GM21619 (cell line): ENCODE measurements around the gene RTL1.

Experiments used
- ATAC-seq: cut with Tn5 transposase; IDR thresholded peaks from one replicate; pipeline ENCODE4 v1.9.1; 2021; ENCODE audit not compliant: unreplicated experiment

Gene RTL1

GRCh38 chr14:100903672-100904185 lies at the start of gene RTL1:
Gene RTL1 (minus strand): TSS chr14:100903722. CDS start chr14:100884788, 18,934 bp downstream.
- no peak for ATAC-seq

GRCh38 chr14:100950024-100950423 lies 46.5 kb upstream of the RTL1 start:
- no peak for ATAC-seq

DNA sequence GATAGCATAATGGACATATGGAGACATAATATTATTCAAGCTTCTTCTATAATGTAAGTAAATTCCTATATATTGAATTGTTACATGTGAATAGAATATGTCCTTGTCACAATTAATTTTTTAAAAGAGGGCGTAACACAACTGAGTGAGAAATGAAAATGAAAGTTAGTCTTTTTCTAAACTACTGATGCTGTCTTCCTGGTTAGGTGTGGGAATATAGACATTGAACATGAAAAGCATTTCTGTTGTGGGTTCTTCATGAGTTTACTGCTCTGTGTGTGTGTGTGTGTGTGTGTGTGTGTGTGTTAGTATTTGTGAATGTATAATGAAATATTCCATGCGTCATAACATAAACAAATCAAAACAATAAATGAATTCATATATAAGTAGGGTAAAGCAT lies 40.5 kb upstream of the RTL1 start:
- ATAC-seq: no peak

DNA sequence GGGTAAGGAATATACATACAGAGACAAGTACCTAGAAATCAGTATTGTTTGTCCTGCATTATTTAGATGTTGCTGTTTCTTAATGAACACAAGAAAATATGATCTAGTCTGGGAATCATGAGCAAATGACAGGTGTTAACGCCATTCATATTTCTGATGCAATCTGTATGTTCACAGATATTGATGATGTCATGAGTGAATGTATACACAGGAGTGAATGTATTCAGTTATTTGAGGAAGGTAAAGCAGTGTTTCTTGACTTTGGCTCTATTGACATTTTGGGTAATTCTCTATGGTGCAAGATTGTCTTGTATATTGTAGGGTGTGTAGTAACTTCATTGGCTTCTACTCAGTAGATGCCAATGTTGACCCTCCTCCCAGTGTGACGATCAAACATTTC lies 26.7 kb upstream of the RTL1 start:
- ATAC-seq: no peak

GRCh38 chr14:100915560-100915959 lies 12.0 kb upstream of the RTL1 start:
- no peak for ATAC-seq

DNA sequence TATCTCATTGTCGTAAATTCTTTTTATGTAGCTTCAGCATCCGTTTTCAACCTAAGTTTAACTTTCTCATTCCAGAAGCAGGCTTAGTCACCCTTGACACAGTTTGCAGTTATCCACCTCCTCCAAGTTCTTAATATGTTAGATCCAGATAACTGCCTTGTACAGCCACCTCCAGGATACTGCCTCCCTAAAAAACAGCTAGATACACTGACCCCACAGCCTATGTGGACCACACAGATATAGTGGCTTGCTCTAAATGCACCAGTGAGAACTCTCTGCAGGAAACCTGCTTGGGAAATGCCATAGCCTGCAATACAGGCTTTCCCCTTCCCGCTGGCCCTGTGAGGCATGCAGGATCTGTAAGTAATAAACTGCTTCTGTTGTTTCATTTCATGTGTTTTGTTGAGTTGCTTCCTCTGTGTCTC lies 11.1 kb upstream of the RTL1 start:
- no peak for ATAC-seq

GRCh38 chr14:100911665-100912316 lies 8.3 kb upstream of the RTL1 start:
- ATAC-seq: no peak

- ATAC-seq: no peak
Observed at GRCh38 chr14:100910888-100911664, 7.6 kb upstream of the RTL1 start.

DNA sequence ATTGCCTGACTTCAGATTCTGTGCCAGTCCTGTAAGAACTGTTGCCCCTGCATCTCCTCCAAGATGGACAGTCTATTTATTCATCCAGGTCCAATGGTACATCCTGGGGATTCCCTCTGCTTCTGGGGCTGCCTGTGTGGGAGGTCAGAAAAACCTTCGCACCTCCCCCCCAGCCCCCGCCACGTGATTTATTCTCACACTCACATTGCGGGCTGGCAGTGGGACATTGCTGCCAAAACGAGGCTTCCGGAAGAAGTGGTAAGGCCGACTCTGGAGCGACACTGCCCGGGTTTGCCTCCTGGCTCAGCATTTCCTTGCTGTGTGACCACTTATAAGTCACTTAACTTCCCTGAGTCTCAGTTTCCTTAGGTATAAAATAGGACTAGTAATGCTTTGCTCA lies 5.9 kb upstream of the RTL1 start:
- no peak for ATAC-seq

GRCh38 chr14:100907240-100907639 lies 3.7 kb upstream of the RTL1 start:
- no peak for ATAC-seq

GRCh38 chr14:100906420-100906819 lies 2.9 kb upstream of the RTL1 start:
- no peak for ATAC-seq

DNA sequence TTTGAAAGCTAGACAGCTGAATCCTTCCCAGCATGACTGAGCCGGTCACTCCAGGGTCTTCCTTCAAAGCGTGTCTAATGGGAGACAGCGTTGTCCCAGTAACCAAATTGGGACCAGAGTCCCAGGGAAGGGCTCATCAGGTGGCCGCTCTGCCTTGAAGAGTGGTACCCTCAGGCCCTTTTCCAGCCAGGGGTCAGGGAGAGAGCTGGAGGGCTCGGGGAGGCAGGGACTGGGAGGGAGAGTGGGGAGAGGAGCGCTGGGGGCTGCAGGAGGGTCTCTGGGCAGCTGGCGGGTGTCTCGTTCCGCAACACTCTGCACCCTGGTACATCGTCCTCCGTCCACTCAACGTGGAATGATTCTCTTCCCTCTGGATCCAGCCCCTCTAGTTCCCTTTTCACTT lies 1.6 kb upstream of the RTL1 start:
- no peak for ATAC-seq

DNA sequence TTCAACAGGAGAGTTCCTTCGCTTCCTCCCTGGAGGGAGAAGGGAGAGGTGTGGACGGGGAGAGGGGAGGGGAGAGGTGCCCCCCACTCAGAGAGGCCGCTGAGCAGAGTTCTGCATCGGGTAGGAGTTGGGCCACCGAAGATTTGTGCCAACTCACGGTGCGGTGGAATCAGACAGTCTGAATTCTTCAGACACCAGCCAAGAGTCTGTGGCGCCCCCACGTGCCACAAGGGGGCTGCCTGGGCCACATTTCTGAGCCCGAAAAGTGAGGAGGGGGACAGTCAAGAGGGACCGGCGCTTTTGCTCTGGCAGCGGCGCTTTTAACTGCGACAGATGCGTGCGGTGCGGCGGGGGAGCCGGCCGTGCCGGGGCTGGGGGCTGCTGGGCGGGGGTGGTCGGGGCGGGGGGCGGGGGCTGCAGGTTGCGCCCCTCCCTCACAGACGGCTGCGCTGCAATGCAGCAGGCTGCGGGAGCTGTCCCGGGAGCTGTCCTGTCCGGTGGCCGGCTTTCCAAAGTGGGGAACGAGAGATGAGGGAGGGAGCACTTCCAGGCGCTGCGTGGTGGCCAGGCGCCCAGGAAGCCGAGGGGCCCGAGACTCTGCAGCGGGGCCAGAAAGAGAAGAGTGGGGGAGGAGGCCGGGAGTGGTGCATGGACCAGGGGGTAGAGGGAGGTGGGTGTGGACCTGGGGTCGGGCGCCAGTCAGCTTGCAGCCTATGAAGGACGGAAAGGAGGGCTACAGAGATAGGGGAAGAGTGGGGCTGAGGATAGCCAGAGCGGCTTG lies 975 bp upstream of the RTL1 start:
- no peak for ATAC-seq

DNA sequence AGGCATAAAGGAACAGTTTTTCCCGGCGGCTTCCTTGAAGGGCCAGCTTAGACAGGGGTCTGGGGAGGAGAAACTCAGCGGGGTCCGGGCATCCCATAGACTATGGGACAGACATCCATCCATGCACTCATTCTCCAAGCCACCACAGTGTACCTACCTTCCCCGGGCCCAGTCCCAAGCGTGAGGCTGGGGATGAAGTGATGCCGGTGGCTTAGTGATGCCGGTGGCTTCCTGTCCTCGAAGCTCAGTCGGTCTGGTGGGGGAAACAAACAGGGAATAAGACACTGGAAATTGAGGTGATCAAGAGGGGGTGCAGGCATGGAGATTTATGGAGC lies 421 bp downstream of the RTL1 start:
- no peak for ATAC-seq

- no peak for ATAC-seq
Observed at GRCh38 chr14:100902295-100903133, 1.0 kb downstream of the RTL1 start.

GRCh38 chr14:100901391-100902183 lies 1.9 kb downstream of the RTL1 start:
- ATAC-seq: no peak

GRCh38 chr14:100900837-100901390 lies 2.6 kb downstream of the RTL1 start:
- no peak for ATAC-seq

- no peak for ATAC-seq
Observed at GRCh38 chr14:100899884-100900771, 3.4 kb downstream of the RTL1 start.
